BE2C (cell line): Measurements from ENCODE around the gene LHX3.

Source experiments
- DNase-seq: peaks from one replicate; pipeline ENCODE4 v3.0.0-alpha.2; 2020
- H3K27me3 ChIP-seq: fragments of 250-450 bp; sonication (Bioruptor Pico); 2 replicates; pipeline ENCODE4 v1.5.1; 2020; ENCODE audit warnings: mild to moderate bottlenecking
- H3K36me3 ChIP-seq: fragments of 250-450 bp; sonication (Bioruptor Pico); 2 replicates; pipeline ENCODE4 v1.5.1; 2020; ENCODE audit warnings: mild to moderate bottlenecking
- H3K4me1 ChIP-seq: fragments of 250-450 bp; sonication (Bioruptor Pico); 2 replicates; pipeline ENCODE4 v1.5.1; 2020
- H3K4me3 ChIP-seq: 2 replicates; pipeline ENCODE4 v1.5.1; 2011; ENCODE audit warnings: low read depth, low read length
- H3K9me3 ChIP-seq: fragments of 250-450 bp; sonication (Bioruptor Pico); 2 replicates; pipeline ENCODE4 v1.5.1; 2020
- CTCF ChIP-seq: IDR thresholded peaks from 2 replicates; pipeline ENCODE4 v1.5.1; 2012; ENCODE audit warnings: mild to moderate bottlenecking, low read depth, low read length

The LHX3 gene

GRCh38 chr9:136170006-136170901 lies 34.7 kb downstream of the LHX3 start:
- H3K27me3 ChIP-seq: peaks cover 7% of the 10 kb centered on the region; the same call in 1 of the 2 replicates
- H3K36me3 ChIP-seq: no peaks in the 10 kb centered on the region
- H3K9me3 ChIP-seq: no peaks in the 10 kb centered on the region
- no peaks in the 10 kb centered on the region for H3K4me1 ChIP-seq
- TF ChIP-seq CTCF: peak; percentile 86
- no peak overlapping the region for H3K4me3 ChIP-seq
- peak; percentile 74 for DNase-seq

GRCh38 chr9:136169495-136169894 lies 35.4 kb downstream of the LHX3 start:
- DNase-seq: peak; percentile 3
- H3K36me3 ChIP-seq: no peaks in the 10 kb centered on the region
- H3K4me1 ChIP-seq: no peaks in the 10 kb centered on the region
- no peak overlapping the region for H3K4me3 ChIP-seq
- H3K27me3 ChIP-seq: peaks cover 7% of the 10 kb centered on the region; the same call in 1 of the 2 replicates
- no peaks in the 10 kb centered on the region for H3K9me3 ChIP-seq
- no peak for TF ChIP-seq CTCF

GRCh38 chr9:136163248-136163850 lies 41.6 kb downstream of the LHX3 start:
- no peak for TF ChIP-seq CTCF
- no peaks in the 10 kb centered on the region for H3K4me1 ChIP-seq
- H3K4me3 ChIP-seq: no peak overlapping the region
- DNase-seq: no peak
- H3K36me3 ChIP-seq: no peaks in the 10 kb centered on the region
- no peaks in the 10 kb centered on the region for H3K27me3 ChIP-seq
- no peaks in the 10 kb centered on the region for H3K9me3 ChIP-seq

GRCh38 chr9:136160995-136161610 lies 43.8 kb downstream of the LHX3 start:
- no peaks in the 10 kb centered on the region for H3K27me3 ChIP-seq
- no peak for TF ChIP-seq CTCF
- H3K4me3 ChIP-seq: no peak overlapping the region
- no peaks in the 10 kb centered on the region for H3K4me1 ChIP-seq
- peak; percentile 4 for DNase-seq
- no peaks in the 10 kb centered on the region for H3K9me3 ChIP-seq
- H3K36me3 ChIP-seq: no peaks in the 10 kb centered on the region

GRCh38 chr9:136160381-136160841 lies 44.5 kb downstream of the LHX3 start:
- Histone ChIP-seq H3K4me3 (no peak overlapping the region), H3K27me3 (no peaks in the 10 kb centered on the region), H3K4me1 (no peaks in the 10 kb centered on the region), H3K9me3 (no peaks in the 10 kb centered on the region), H3K36me3 (no peaks in the 10 kb centered on the region)
- TF ChIP-seq CTCF: no peak
- peak; percentile 21 for DNase-seq

- H3K4me1 ChIP-seq: no peaks in the 10 kb centered on the region
- no peaks in the 10 kb centered on the region for H3K27me3 ChIP-seq
- DNase-seq: no peak
- H3K4me3 ChIP-seq: no peak overlapping the region
- no peak for TF ChIP-seq CTCF
- no peaks in the 10 kb centered on the region; the same call in 1 of the 2 replicates for H3K9me3 ChIP-seq
- H3K36me3 ChIP-seq: no peaks in the 10 kb centered on the region
Measured at GRCh38 chr9:136159851-136160250, 45.1 kb downstream of the LHX3 start.
